ENCODE results near the gene FBLN1. TPM values are rescaled to one million over a fixed set of nuclear protein-coding genes. Genes with fewer than 3 reads are reported as not detected.

FBLN1 gene
- total RNA-seq, 1 experiment from 2014 or later: 21.0 TPM

DNA sequence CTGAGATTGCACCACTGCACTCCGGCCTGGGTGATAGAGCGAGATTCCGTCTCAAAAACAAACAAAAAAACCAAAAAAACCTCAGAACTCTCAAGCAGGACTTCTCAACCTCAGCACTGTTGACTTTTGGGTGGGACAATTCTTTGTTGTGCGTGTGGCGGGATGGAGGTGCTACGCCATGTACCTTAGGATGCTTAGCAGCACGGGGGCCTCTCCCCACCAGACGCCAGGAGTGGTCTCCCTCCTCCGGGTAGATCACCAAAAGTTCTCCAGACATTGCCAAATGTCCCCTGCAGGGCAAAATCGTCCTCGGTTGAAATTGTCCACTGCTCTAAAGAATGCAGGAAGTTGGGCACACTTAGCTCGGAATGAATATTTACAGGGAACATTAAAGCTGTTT lies 142.0 kb downstream of the FBLN1 start:
- Histone ChIP-seq H3K36me3 (no peaks in the 10 kb centered on the region), H3K27me3 (0 out of 2 replicates have a peak, but pooled peaks cover 7% of the 10 kb centered on the region), H3K4me1 (no peaks in the 10 kb centered on the region), H3K4me3 (no peak overlapping the region), H3K27ac (no peak overlapping the region), H3K9me3 (replicated peaks) (no peaks in the 10 kb centered on the region)
- DNase-seq: no peak

DNA sequence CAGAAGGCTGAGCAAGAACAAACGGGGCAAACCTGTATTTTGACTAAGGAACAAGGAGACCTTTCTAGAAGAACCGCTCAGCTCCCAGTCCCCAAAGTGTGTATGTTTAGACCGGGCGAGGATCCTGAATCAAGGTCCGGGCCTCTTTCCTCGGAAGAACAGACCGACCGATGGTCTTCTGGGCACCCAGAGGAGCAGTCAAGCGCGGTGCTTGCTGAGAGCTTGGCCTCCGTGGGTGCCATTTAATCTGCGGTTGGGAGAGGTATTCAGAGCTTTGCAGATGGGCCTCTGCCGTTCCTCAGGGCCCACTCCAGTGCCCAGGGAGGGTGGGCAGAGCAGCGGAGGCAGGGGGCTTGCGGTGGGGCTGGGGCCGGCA lies 142.5 kb downstream of the FBLN1 start:
- no peak for DNase-seq
- Histone ChIP-seq H3K27me3 (0 out of 2 replicates have a peak, but pooled peaks cover 5% of the 10 kb centered on the region), H3K36me3 (no peaks in the 10 kb centered on the region), H3K4me1 (no peaks in the 10 kb centered on the region), H3K9me3 (replicated peaks) (no peaks in the 10 kb centered on the region), H3K4me3 (no peak overlapping the region), H3K27ac (no peak overlapping the region)

DNA sequence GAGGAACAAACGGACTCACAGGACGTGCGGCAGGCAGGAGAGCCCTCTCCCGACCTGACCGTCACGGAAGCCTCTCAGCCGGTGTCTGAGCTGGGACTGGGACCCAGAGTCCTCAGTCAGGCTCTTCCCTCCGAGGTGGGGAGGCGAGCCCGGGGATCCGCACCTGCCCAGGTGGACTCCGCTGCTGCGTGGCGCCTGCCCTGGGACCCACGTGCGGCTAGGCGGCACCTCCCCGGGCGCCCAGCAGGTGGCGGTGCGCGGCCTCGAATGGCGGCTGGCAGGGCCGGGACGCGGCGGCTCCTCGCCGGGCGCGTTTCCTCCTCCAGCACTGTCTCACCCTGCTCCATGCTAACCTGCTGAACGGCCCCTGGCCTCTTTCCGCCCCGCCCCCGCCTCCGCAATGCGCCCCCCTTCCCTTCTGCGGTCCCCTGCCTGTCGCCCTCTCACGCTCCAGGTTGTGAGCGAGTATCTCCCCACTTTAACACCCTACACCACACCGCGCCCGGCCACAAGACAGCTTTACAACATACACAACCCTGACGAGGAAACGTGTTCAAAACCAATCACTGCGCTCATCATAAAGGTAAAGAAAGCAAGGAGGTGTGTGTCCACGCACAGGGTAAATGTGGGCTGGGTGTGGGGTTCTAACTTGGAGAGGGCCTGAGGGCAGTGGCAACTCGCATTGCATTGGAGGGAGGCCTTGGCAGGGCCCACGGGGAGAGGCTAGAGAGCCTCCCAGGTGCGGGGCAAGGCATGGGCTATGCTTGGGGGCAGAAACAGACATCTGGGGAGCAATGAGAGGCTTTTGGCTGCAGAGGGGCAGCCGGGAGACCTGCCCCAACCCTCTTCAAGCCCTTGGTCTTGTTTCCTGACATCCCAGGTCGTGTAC lies 143.1 kb downstream of the FBLN1 start:
- Histone ChIP-seq H3K4me1 (no peaks in the 10 kb centered on the region), H3K36me3 (no peaks in the 10 kb centered on the region), H3K9me3 (replicated peaks) (no peaks in the 10 kb centered on the region), H3K27me3 (no peaks in the 10 kb centered on the region), H3K4me3 (no peak overlapping the region), H3K27ac (no peak overlapping the region)
- peak; percentile 23 to 51 for DNase-seq

DNA sequence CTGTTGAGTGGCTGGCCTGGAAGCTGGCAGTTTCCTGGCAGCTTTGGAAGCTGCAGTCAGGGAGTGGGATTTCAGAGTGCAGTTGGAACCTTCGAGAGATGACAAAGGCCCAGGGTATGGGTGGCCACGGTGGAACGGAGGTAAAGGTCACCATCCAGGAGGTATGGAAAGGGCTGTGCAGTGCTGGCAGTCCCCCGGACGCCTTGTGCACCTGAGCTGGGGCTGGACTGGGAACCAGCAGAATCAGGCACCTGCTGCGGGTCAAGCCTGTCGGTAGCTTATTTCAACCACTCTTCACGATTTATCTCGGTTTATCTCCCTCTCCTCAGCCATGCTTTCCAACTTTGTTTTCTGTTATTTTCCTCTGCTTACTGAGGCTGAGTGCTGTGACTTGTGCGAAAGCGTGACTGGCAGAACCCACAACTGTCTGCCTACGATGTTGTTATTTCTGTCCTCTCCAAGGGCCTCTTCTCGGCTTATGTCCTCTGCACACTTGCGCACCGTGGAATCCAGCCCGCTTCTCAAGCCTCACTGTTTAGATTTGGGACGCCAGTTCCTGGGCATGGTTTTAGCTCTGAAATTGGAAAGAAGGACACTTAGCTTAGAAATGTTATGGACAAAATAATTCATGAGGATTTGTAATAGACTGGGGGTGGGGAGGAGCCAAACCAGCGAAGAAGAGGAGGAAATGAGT lies 145.0 kb downstream of the FBLN1 start:
- H3K27ac ChIP-seq: no peak overlapping the region
- H3K4me3 ChIP-seq: no peak overlapping the region
- no peaks in the 10 kb centered on the region for H3K27me3 ChIP-seq
- DNase-seq: no peak
- no peaks in the 10 kb centered on the region for H3K9me3 ChIP-seq (replicated peaks)
- H3K4me1 ChIP-seq: no peaks in the 10 kb centered on the region
- H3K36me3 ChIP-seq: no peaks in the 10 kb centered on the region

DNA sequence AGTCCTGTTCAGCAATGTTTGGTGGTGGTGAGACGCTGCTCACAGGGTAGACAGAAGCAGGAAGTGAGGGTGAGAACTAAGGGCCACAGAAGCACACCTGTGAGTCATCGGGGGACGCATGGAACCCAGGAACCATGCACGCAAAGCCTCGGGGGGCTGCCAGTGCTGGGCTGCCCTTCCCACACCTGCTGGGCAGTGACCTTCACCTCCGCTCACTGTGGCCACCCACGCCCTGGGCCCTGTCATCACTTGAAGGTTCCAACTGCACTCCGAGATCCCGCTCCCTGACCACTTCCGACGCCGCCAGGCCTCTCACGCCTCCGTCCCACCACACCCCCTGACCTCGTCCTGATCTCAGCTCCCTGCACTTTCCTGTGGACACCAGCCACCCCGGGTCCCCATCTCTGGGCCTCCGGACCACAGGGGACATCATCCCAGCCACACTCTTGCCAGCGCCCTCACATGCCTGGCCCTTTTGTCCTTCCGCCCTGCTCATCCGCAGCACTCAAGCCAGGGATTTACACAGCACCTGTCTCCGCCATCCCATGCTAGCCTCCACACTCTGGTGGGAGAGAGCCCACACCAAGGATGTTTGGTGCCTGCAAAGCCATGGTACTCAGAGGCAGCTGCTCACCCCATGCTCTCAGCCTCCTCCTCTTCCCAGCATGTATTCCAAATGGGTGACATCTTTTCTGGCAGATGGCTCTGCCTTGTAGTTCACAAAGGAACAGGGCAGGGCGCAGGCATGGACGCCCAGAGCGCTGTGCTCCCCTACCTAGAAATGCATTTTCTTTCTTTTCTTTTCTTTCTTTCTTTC lies 145.8 kb downstream of the FBLN1 start:
- DNase-seq: peak; percentile 43 to 60
- Histone ChIP-seq H3K27me3 (no peaks in the 10 kb centered on the region), H3K27ac (no peak overlapping the region), H3K36me3 (no peaks in the 10 kb centered on the region), H3K4me3 (no peak overlapping the region), H3K9me3 (replicated peaks) (no peaks in the 10 kb centered on the region), H3K4me1 (no peaks in the 10 kb centered on the region)

DNA sequence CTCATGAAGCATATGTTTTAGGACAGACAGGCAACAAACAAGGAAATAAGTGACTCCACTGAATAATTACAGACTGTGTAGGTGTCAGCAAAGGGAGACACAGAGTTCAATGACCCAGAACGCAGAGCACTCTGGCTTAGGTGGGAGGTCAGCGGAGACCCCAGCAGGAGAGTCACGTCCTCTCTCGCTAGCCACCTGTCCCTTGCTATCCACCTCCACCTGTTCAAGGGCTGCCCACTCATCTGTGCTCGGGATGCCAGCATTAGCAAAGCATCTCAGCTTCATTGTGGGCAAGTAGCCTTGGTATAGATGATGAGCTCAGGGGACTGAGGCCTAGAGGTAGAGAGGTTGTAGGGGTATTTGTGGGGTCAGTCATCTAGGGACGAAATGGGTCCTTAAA lies 147.1 kb downstream of the FBLN1 start:
- DNase-seq: no peak
- H3K27ac ChIP-seq: no peak overlapping the region

DNA sequence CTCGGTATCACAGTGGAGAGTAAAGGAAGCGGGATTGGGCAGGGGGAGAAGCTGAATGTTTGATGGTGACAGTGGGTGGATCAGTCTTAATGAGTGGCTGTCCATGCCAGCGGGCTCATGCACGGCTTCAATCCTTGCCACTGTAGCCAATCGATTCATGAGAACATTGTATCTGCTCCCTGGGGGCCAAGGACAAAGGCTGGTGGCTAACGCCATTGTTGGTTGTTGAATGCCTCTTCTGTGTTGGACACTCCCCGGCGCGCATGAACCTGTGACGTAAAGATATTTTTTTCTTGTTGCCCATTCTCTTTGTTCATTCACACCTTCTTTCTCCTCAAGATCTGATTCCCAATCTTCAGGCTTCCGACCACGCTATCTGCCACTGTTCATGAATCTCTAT lies 148.0 kb downstream of the FBLN1 start:
- Histone ChIP-seq H3K36me3 (no peaks in the 10 kb centered on the region), H3K27ac (no peak overlapping the region), H3K4me3 (no peak overlapping the region), H3K4me1 (no peaks in the 10 kb centered on the region), H3K27me3 (no peaks in the 10 kb centered on the region), H3K9me3 (replicated peaks) (no peaks in the 10 kb centered on the region)
- DNase-seq: no peak

More for the DNA sequence above, 147.1 kb downstream of the FBLN1 start:
- H3K36me3 ChIP-seq: no peaks in the 10 kb centered on the region
- no peaks in the 10 kb centered on the region for H3K9me3 ChIP-seq (replicated peaks)
- no peak overlapping the region for H3K4me3 ChIP-seq
- H3K4me1 ChIP-seq: no peaks in the 10 kb centered on the region
- no peaks in the 10 kb centered on the region for H3K27me3 ChIP-seq

Other genes starting within 250 kb of the FBLN1 start
- not detected in 2 replicates for gene UPK3A, start 217.9 kb upstream of the FBLN1 start, total RNA-seq (2014; rRNA removed; shearing (Covaris generic))
- gene FAM118A, start 192.9 kb upstream of the FBLN1 start, total RNA-seq (2014; rRNA removed; shearing (Covaris generic)): 11.6 and 13.8 TPM in 2 replicates
- gene SMC1B, start 89.3 kb upstream of the FBLN1 start, total RNA-seq (2014; rRNA removed; shearing (Covaris generic)): not detected in 2 replicates
- not detected in 2 replicates for gene RIBC2, start 89.2 kb upstream of the FBLN1 start, total RNA-seq (2014; rRNA removed; shearing (Covaris generic))
- 38.4 and 51.4 TPM in 2 replicates for gene ATXN10, start 169.0 kb downstream of the FBLN1 start, total RNA-seq (2014; rRNA removed; shearing (Covaris generic))